Head of caudate nucleus (tissue), 42 donors: ENCODE results near the gene NPTX1.
"Not testable (repeated sequence)": the region's sequence is repeated elsewhere in the genome, so short reads cannot be mapped to it uniquely, and the experiment has no call there.

Experiments used
- DNase-seq, 42 donors: peaks; one replicate each; pipeline versions ENCODE4 v3.0.0 to v3.0.0-alpha.2; 2020 to 2021; ENCODE audit warnings: mixed read lengths in 7 of 42
- intact Hi-C: fragments of 100-400 bp; cut with DNase I; formaldehyde crosslinking; loops from one replicate; pipeline ENCODE4 v1.15.0; 2022

Gene NPTX1

GRCh38 chr17:80475910-80476876 lies at the start of gene NPTX1:
NPTX1 (minus strand) TSS chr17:80476607; CDS start chr17:80476446, 161 bp downstream.
- peak in 8 of 42 donors; percentile 30 to 61 (median 39) for DNase-seq
- intact Hi-C loops, result no loop called here

GRCh38 chr17:80523956-80524712 lies 47.7 kb upstream of the NPTX1 start:
- no peak for DNase-seq
- intact Hi-C loops, result no loop called here

GRCh38 chr17:80523054-80523744 lies 46.8 kb upstream of the NPTX1 start:
- no peak for DNase-seq
- intact Hi-C loops, result no loop called here

- intact Hi-C loops, result no loop called here
- DNase-seq, result no peak
Observed at GRCh38 chr17:80520810-80521455, 44.5 kb upstream of the NPTX1 start.

GRCh38 chr17:80519091-80519781 lies 42.8 kb upstream of the NPTX1 start:
- no peak for DNase-seq
- intact Hi-C loops, result no loop called here

GRCh38 chr17:80518392-80518791 lies 42.0 kb upstream of the NPTX1 start:
- intact Hi-C loops, result no loop called here

GRCh38 chr17:80517641-80518040 lies 41.2 kb upstream of the NPTX1 start:
- intact Hi-C loops, result no loop called here

More at GRCh38 chr17:80518392-80518791, 42.0 kb upstream of the NPTX1 start:
- no peak for DNase-seq

GRCh38 chr17:80516171-80516932 lies 39.9 kb upstream of the NPTX1 start:
- DNase-seq, result no peak
- intact Hi-C loops, result no loop called here

More at GRCh38 chr17:80517641-80518040, 41.2 kb upstream of the NPTX1 start:
- DNase-seq, result no peak

GRCh38 chr17:80513892-80514291 lies 37.5 kb upstream of the NPTX1 start:
- intact Hi-C loops, result no loop called here
- DNase-seq, result no peak

GRCh38 chr17:80513201-80513600 lies 36.8 kb upstream of the NPTX1 start:
- DNase-seq, result no peak
- intact Hi-C loops, result no loop called here

GRCh38 chr17:80512233-80512632 lies 35.8 kb upstream of the NPTX1 start:
- intact Hi-C loops, result no loop called here
- no peak for DNase-seq

GRCh38 chr17:80511222-80512180 lies 35.1 kb upstream of the NPTX1 start:
- no peak for DNase-seq
- intact Hi-C loops, result no loop called here

GRCh38 chr17:80510772-80511171 lies 34.4 kb upstream of the NPTX1 start:
- DNase-seq, result no peak
- intact Hi-C loops, result no loop called here

GRCh38 chr17:80510132-80510531 lies 33.7 kb upstream of the NPTX1 start:
- intact Hi-C loops, result no loop called here
- no peak for DNase-seq

GRCh38 chr17:80509311-80509710 lies 32.9 kb upstream of the NPTX1 start:
- DNase-seq, result no peak
- intact Hi-C loops, result no loop called here

- no peak for DNase-seq
- intact Hi-C loops, result no loop called here
Observed at GRCh38 chr17:80507965-80508364, 31.6 kb upstream of the NPTX1 start.

GRCh38 chr17:80507177-80507576 lies 30.8 kb upstream of the NPTX1 start:
- intact Hi-C loops, DNase-seq: not testable (repeated sequence)
